Esophagus squamous epithelium (tissue), 5 donors: ENCODE data around the gene ATP10B. TPM values are rescaled to one million over a fixed set of nuclear protein-coding genes. Genes with fewer than 3 reads are reported as not detected.
"Not testable (repeated sequence)": the region's sequence is repeated elsewhere in the genome, so short reads cannot be mapped to it uniquely, and the experiment has no call there.

Source experiments
- DNase-seq: peaks from one replicate; lab custom pipeline; 2025; lab: John Stamatoyannopoulos, UW
- H3K27ac ChIP-seq, 4 donors: fragments of 200-600 bp; sonication (generic); one replicate each; pipeline ENCODE4 v1.5.1; 2016 to 2019; ENCODE audit warnings: mild to moderate bottlenecking in 1 of 4
- H3K27me3 ChIP-seq, 4 donors: fragments of 200-600 bp; sonication (generic); 1 replicate in 3 of 4; 2 replicates in 1 of 4; pipeline versions ENCODE4 v1.5.1 to v1.6.0; 2017 to 2021; ENCODE audit warnings: antibody characterized with exemption in 1 of 4
- H3K36me3 ChIP-seq, 3 donors: fragments of 200-600 bp; sonication (generic); one replicate each; pipeline ENCODE4 v1.5.1; 2016 to 2019
- H3K4me1 ChIP-seq, 3 donors: fragments of 200-600 bp; sonication (generic); one replicate each; pipeline ENCODE4 v1.5.1; 2017 to 2019
- H3K4me3 ChIP-seq, 4 donors: fragments of 200-600 bp; sonication (generic); 1 replicate in 3 of 4; 2 replicates in 1 of 4; pipeline ENCODE4 v1.5.1; 2016 to 2019; ENCODE audit warnings: mild to moderate bottlenecking in 2 of 4, moderate library complexity in 1 of 4
- H3K9me3 ChIP-seq, 3 donors: fragments of 200-600 bp; sonication (generic); one replicate each; pipeline ENCODE4 v1.5.1; 2016 to 2019
- POLR2A ChIP-seq, 4 donors: fragments of 450-650 bp; IDR thresholded peaks; one replicate each; pipeline ENCODE4 v1.6.1; 2017; ENCODE audit warnings: antibody characterized with exemption in 4 of 4, mild to moderate bottlenecking in 4 of 4, moderate library complexity in 3 of 4
- WGBS, 2 donors: methylation state at CpG; one replicate each; pipeline ENCODE4 v1.1.5; 2018; 5-methylcytosine and 5-hydroxymethylcytosine counted together
- intact Hi-C: fragments of 100-400 bp; cut with DNase I; formaldehyde crosslinking; loops from one replicate; pipeline ENCODE4 v1.15.0; 2022
- total RNA-seq, 4 donors: library from RNA; depleted of rRNA; stranded (reverse); fragments of >200 nt; gene quantifications; one replicate each; pipeline ENCODE4 v1.1.0, GENCODE V29; 2016
- TF ChIP-seq, protein P1 (sequence below), 6 experiments: fragments of 450-650 bp in 4 of 6; fragments of 200-600 bp in 2 of 6; sonication (generic) in 2 of 6; IDR thresholded peaks; one replicate each; pipeline ENCODE4 v1.5.1; 2016 to 2019; ENCODE audit warnings: antibody characterized with exemption in 6 of 6, mild to moderate bottlenecking in 4 of 6, moderate library complexity in 4 of 6
- donor health status: DM: yes; HTN: yes; CAD: no.

Gene ATP10B
- total RNA-seq, 4 donors from 2014 or later, result 6.1 to 26.6 (median 14.4) TPM

DNA sequence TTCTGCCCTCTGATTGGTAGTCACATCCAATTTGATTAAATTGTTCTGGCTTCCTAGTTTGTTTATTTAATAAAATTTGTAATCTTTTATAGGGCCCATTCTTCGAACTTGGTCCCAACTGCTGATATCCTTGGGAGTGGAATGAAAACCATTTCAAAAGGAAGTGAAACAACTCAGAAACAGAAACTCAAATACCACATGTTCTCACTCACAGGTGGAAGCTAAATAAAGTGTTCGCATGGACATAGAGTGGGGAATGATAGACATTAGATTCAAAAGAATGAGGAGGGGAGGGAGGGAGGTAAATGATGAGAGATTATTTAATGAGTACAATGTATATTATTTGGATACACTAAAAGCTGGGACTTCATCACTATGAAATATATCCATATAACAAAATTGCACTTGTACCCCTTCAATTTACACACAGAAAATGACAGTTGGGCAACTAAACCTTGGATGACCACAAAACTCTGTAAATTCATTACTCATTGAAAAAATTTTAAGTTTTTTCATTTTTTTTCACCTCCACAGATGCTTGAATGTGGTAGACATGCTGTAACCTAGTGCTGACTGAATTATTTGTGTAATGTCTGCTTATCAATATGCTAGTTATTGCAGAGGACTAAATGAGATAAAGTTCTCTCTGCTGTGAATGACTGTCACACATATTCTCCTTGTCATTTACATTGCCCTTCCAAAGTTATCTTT, 16.0 kb downstream of the ATP10B start:
- Histone ChIP-seq H3K36me3 (no peaks in the 10 kb centered on the region), H3K4me1 (peaks cover 0 to 12% (median 4%) of the 10 kb centered on the region in 3 donors), H3K27me3 (no peaks in the 10 kb centered on the region), H3K27ac (no peak overlapping the region), H3K9me3 (no peaks in the 10 kb centered on the region), H3K4me3 (no peak overlapping the region)
- intact Hi-C loops, result no loop called here
- TF ChIP-seq, protein P1, sequence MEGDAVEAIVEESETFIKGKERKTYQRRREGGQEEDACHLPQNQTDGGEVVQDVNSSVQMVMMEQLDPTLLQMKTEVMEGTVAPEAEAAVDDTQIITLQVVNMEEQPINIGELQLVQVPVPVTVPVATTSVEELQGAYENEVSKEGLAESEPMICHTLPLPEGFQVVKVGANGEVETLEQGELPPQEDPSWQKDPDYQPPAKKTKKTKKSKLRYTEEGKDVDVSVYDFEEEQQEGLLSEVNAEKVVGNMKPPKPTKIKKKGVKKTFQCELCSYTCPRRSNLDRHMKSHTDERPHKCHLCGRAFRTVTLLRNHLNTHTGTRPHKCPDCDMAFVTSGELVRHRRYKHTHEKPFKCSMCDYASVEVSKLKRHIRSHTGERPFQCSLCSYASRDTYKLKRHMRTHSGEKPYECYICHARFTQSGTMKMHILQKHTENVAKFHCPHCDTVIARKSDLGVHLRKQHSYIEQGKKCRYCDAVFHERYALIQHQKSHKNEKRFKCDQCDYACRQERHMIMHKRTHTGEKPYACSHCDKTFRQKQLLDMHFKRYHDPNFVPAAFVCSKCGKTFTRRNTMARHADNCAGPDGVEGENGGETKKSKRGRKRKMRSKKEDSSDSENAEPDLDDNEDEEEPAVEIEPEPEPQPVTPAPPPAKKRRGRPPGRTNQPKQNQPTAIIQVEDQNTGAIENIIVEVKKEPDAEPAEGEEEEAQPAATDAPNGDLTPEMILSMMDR (IDR thresholded peaks at IDR 0.05), result no peak
- DNase-seq, result no peak
- WGBS, 2 donors, result 59 to 78% methylated on average over 2 of the region's 2 CpGs

- no peak overlapping the region for H3K27ac ChIP-seq
- no peak overlapping the region for H3K4me3 ChIP-seq
- H3K9me3 ChIP-seq, result no peaks in the 10 kb centered on the region
- peaks cover 0 to 12% (median 4%) of the 10 kb centered on the region in 3 donors for H3K4me1 ChIP-seq
- no peak for DNase-seq
- H3K36me3 ChIP-seq, result no peaks in the 10 kb centered on the region
- no peaks in the 10 kb centered on the region for H3K27me3 ChIP-seq
- TF ChIP-seq POLR2A (IDR thresholded peaks at IDR 0.05), result no peak
- TF ChIP-seq, protein P1 (IDR thresholded peaks at IDR 0.05), result no peak
- intact Hi-C loops, result no loop called here
Observed at GRCh38 chr5:160835376-160835775, 16.6 kb downstream of the ATP10B start.

DNA sequence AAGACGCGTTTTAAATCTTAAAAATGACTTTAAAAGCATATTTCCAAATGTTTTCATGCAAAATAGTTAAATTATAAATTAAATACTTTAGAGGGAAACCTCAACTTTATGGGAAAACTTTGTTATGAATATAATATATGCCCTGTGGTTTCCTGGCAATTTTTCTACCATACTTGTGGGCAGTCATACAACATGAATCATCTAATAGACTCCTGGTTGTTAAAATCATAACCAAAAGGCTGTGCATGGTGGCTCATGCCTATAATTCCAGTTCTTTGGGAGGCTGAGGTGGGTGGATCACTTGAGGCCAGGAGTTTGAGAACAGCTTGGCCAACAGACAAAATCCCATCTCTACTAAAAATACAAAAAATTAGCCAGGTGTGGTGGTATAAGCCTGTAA, 18.2 kb downstream of the ATP10B start:
- Histone ChIP-seq H3K36me3 (no peaks in the 10 kb centered on the region), H3K27ac (no peak overlapping the region), H3K4me1 (peaks cover 0 to 12% (median 4%) of the 10 kb centered on the region in 3 donors), H3K4me3 (no peak overlapping the region), H3K27me3 (no peaks in the 10 kb centered on the region), H3K9me3 (no peaks in the 10 kb centered on the region)
- no peak for DNase-seq
- TF ChIP-seq POLR2A (IDR thresholded peaks at IDR 0.05), result no peak
- TF ChIP-seq, protein P1 (IDR thresholded peaks at IDR 0.05), result no peak
- WGBS, 2 donors, result 90 to 99% methylated on average over 2 of the region's 2 CpGs
- intact Hi-C loops, result no loop called here

- intact Hi-C loops, result no loop called here
- no peaks in the 10 kb centered on the region for H3K36me3 ChIP-seq
- H3K4me3 ChIP-seq, result no peak overlapping the region
- no peak for DNase-seq
- no peaks in the 10 kb centered on the region for H3K4me1 ChIP-seq
- 41 to 63% methylated on average over 1 of the region's 1 CpG for WGBS, 2 donors
- no peaks in the 10 kb centered on the region for H3K9me3 ChIP-seq
- no peaks in the 10 kb centered on the region for H3K27me3 ChIP-seq
- H3K27ac ChIP-seq, result no peak overlapping the region
- TF ChIP-seq, protein P1 (IDR thresholded peaks at IDR 0.05), result no peak
- no peak for TF ChIP-seq POLR2A (IDR thresholded peaks at IDR 0.05)
Observed at GRCh38 chr5:160831801-160832200, 20.2 kb downstream of the ATP10B start.

GRCh38 chr5:160824301-160825001, 27.6 kb downstream of the ATP10B start:
- peaks cover 0 to 18% (median 0%) of the 10 kb centered on the region in 3 donors for H3K9me3 ChIP-seq
- H3K4me3 ChIP-seq, result no peak overlapping the region
- DNase-seq, result no peak
- no peak overlapping the region for H3K27ac ChIP-seq
- TF ChIP-seq, protein P1 (IDR thresholded peaks at IDR 0.05), result no peak
- no peak for TF ChIP-seq POLR2A (IDR thresholded peaks at IDR 0.05)
- 79% methylated on average over 3 of the region's 3 CpGs for WGBS, 2 donors
- no peaks in the 10 kb centered on the region for H3K27me3 ChIP-seq
- H3K36me3 ChIP-seq, result no peaks in the 10 kb centered on the region
- intact Hi-C loops, result no loop called here
- H3K4me1 ChIP-seq, result no peaks in the 10 kb centered on the region

- H3K27me3 ChIP-seq, DNase-seq, H3K27ac ChIP-seq, intact Hi-C loops, H3K4me3 ChIP-seq, H3K36me3 ChIP-seq, H3K4me1 ChIP-seq: not testable (repeated sequence)
- peaks cover 0 to 12% (median 0%) of the 10 kb centered on the region in 3 donors for H3K9me3 ChIP-seq
- WGBS, 2 donors, result 95 to 96% methylated on average over 11 of the region's 12 CpGs
Observed at GRCh38 chr5:160812996-160813395, 39.0 kb downstream of the ATP10B start.
